Trophoblast cell (in vitro differentiated cells and primary cell): ENCODE measurements around the gene EFNA2.
A peak's percentile ranks its signal among the peaks of the same experiment; 100 is the strongest.

ENCODE experiments used
- DNase-seq, 2 donors: peaks; one replicate each; pipeline ENCODE4 v3.0.0-alpha.2; 2016
- H2AFZ ChIP-seq: 2 replicates; pipeline ENCODE4 v1.6.1; 2013; ENCODE audit warnings: low read length, moderate library complexity, mild to moderate bottlenecking; ENCODE audit not compliant: insufficient read depth, poor library complexity
- H2AK5ac ChIP-seq: 2 replicates; pipeline ENCODE4 v1.6.1; 2013; ENCODE audit warnings: mild to moderate bottlenecking, low read length
- H2BK120ac ChIP-seq: 2 replicates; pipeline ENCODE4 v1.6.1; 2013; ENCODE audit warnings: low read length, mild to moderate bottlenecking, moderate library complexity; ENCODE audit not compliant: insufficient read depth, poor library complexity
- H2BK12ac ChIP-seq: 2 replicates; pipeline ENCODE4 v1.6.1; 2013; ENCODE audit warnings: mild to moderate bottlenecking, low read length, moderate library complexity
- H2BK5ac ChIP-seq: 2 replicates; pipeline ENCODE4 v1.6.1; 2013; ENCODE audit warnings: low read length, low read depth, moderate library complexity, mild to moderate bottlenecking; ENCODE audit not compliant: poor library complexity
- H3K14ac ChIP-seq: 2 replicates; pipeline ENCODE4 v1.6.1; 2013; ENCODE audit warnings: mild to moderate bottlenecking, low read length
- H3K18ac ChIP-seq: 2 replicates; pipeline ENCODE4 v1.6.1; 2013; ENCODE audit warnings: mild to moderate bottlenecking, low read length
- H3K23ac ChIP-seq: 2 replicates; pipeline ENCODE4 v1.6.1; 2013; ENCODE audit warnings: low read length
- H3K27ac ChIP-seq: 2 replicates; pipeline ENCODE4 v1.5.1; 2013; ENCODE audit warnings: low read depth, mild to moderate bottlenecking, inconsistent platforms, low read length, moderate library complexity
- H3K27me3 ChIP-seq: 2 replicates; pipeline ENCODE4 v1.6.1; 2013; ENCODE audit warnings: inconsistent platforms, mild to moderate bottlenecking, low read length, moderate library complexity; ENCODE audit not compliant: insufficient read depth
- H3K36me3 ChIP-seq, 2 experiments: 1 replicate in 1 of 2; 2 replicates in 1 of 2; pipeline ENCODE4 v1.6.1; 2013; ENCODE audit warnings: low read length in 2 of 2, mild to moderate bottlenecking in 2 of 2, moderate library complexity in 1 of 2; ENCODE audit not compliant: insufficient read depth in 2 of 2, control insufficient read depth in 1 of 2
- H3K4ac ChIP-seq: 2 replicates; pipeline ENCODE4 v1.6.1; 2013; ENCODE audit warnings: low read depth, mild to moderate bottlenecking, low read length, moderate library complexity
- H3K4me1 ChIP-seq, 2 experiments: 1 replicate in 1 of 2; 2 replicates in 1 of 2; pipeline ENCODE4 v1.6.1; 2013; ENCODE audit warnings: low read length in 2 of 2, mild to moderate bottlenecking in 2 of 2, moderate library complexity in 1 of 2; ENCODE audit not compliant: insufficient read depth in 2 of 2, control insufficient read depth in 1 of 2
- H3K4me2 ChIP-seq: 2 replicates; pipeline ENCODE4 v1.6.1; 2013; ENCODE audit warnings: inconsistent platforms, mild to moderate bottlenecking, low read length, moderate library complexity
- H3K4me3 ChIP-seq: 2 replicates; pipeline ENCODE4 v1.5.1; 2013; ENCODE audit warnings: mild to moderate bottlenecking, low read depth, low read length, inconsistent platforms
- H3K79me1 ChIP-seq: one replicate; pipeline ENCODE4 v1.6.1; 2013; ENCODE audit warnings: low read length
- H3K79me2 ChIP-seq: 2 replicates; pipeline ENCODE4 v1.6.1; 2013; ENCODE audit warnings: low read length, mild to moderate bottlenecking; ENCODE audit not compliant: control insufficient read depth, insufficient read depth, poor library complexity
- H3K9ac ChIP-seq: 2 replicates; pipeline ENCODE4 v1.6.1; 2013; ENCODE audit warnings: mild to moderate bottlenecking, low read length
- H3K9me3 ChIP-seq: 2 replicates; pipeline ENCODE4 v1.6.1; 2013; ENCODE audit warnings: low read depth, mild to moderate bottlenecking, control low read depth, inconsistent platforms, low read length; ENCODE audit not compliant: insufficient read depth
- H4K12ac ChIP-seq: 2 replicates; pipeline ENCODE4 v1.6.1; 2013; ENCODE audit warnings: low read depth, mild to moderate bottlenecking, low read length, moderate library complexity
- H4K8ac ChIP-seq: 2 replicates; pipeline ENCODE4 v1.6.1; 2013; ENCODE audit warnings: low read depth, mild to moderate bottlenecking, low read length, moderate library complexity
- H4K91ac ChIP-seq: one replicate; pipeline ENCODE4 v1.6.1; 2013; ENCODE audit warnings: low read depth, mild to moderate bottlenecking, low read length, moderate library complexity
- WGBS: extraction: QIAGEN DNeasy Blood & Tissue Kit; methylation state at CpG from one replicate; pipeline ENCODE4 v1.1.7; 2013; ENCODE audit warnings: missing lambda C conversion rate; ENCODE audit not compliant: insufficient read length, insufficient coverage; ENCODE audit errors: extremely low coverage; 5-methylcytosine and 5-hydroxymethylcytosine counted together

EFNA2 gene

GRCh38 chr19:1248786-1249297 lies 36.8 kb upstream of the EFNA2 start:
- H3K27ac ChIP-seq: peak overlapping the region; percentile 98
- peak overlapping the region; percentile 56 for H2AFZ ChIP-seq
- peak overlapping the region; percentile 94 for H2BK120ac ChIP-seq
- H2BK12ac ChIP-seq: no peak overlapping the region
- H3K4me1 ChIP-seq: peaks cover 16 to 17% of the 10 kb centered on the region in 2 experiments
- peak overlapping the region; percentile 81 for H3K4me3 ChIP-seq
- peak overlapping the region; percentile 86 for H3K9ac ChIP-seq
- H2AK5ac ChIP-seq: peak overlapping the region; percentile 82
- peak overlapping the region; percentile 61 for H3K4me2 ChIP-seq
- H3K79me2 ChIP-seq: peaks cover 38% of the 10 kb centered on the region
- H3K79me1 ChIP-seq: peaks cover 43% of the 10 kb centered on the region
- H3K27me3 ChIP-seq: no peaks in the 10 kb centered on the region
- H3K4ac ChIP-seq: peak overlapping the region; percentile 80
- peak overlapping the region; percentile 94 for H4K91ac ChIP-seq
- DNase-seq: peak; percentile 65 to 85
- H2BK5ac ChIP-seq: peak overlapping the region; percentile 96
- H3K14ac ChIP-seq: peak overlapping the region; percentile 95
- H4K12ac ChIP-seq: peak overlapping the region; percentile 78
- no peak overlapping the region for H3K23ac ChIP-seq
- no CpG with 5 or more reads among the region's 74 CpGs for WGBS
- H3K18ac ChIP-seq: peak overlapping the region; percentile 95
- H4K8ac ChIP-seq: peak overlapping the region; percentile 92
- peaks cover 45 to 48% of the 10 kb centered on the region in 2 experiments for H3K36me3 ChIP-seq
- no peaks in the 10 kb centered on the region for H3K9me3 ChIP-seq

- Histone ChIP-seq H3K9ac (peak overlapping the region; percentile 98), H3K4me1 (peaks cover 16 to 21% of the 10 kb centered on the region in 2 experiments), H3K27me3 (no peaks in the 10 kb centered on the region), H2BK12ac (peak overlapping the region; percentile 65), H2BK120ac (peak overlapping the region; percentile 94), H4K91ac (peak overlapping the region; percentile 98), H3K14ac (peak overlapping the region; percentile 95), H2AK5ac (peak overlapping the region; percentile 61), H3K36me3 (peaks cover 50% of the 10 kb centered on the region in 2 experiments), H3K4ac (peak overlapping the region; percentile 92), H3K79me1 (peaks cover 45% of the 10 kb centered on the region), H3K9me3 (no peaks in the 10 kb centered on the region), H2BK5ac (peak overlapping the region; percentile 96), H4K8ac (peak overlapping the region; percentile 92), H3K4me2 (peak overlapping the region; percentile 62), H3K27ac (peak overlapping the region; percentile 98), H2AFZ (no peak overlapping the region), H3K4me3 (peak overlapping the region; percentile 96), H3K79me2 (peaks cover 41% of the 10 kb centered on the region), H3K18ac (peak overlapping the region; percentile 95), H4K12ac (peak overlapping the region; percentile 55), H3K23ac (no peak overlapping the region)
- no CpG with 5 or more reads among the region's 102 CpGs for WGBS
- DNase-seq: peak; percentile 89 to 93
Measured at GRCh38 chr19:1249298-1249989, 36.2 kb upstream of the EFNA2 start.

- H2BK120ac ChIP-seq: peak overlapping the region; percentile 78
- H2AFZ ChIP-seq: no peak overlapping the region
- H3K79me2 ChIP-seq: peaks cover 41% of the 10 kb centered on the region
- H3K27ac ChIP-seq: peak overlapping the region; percentile 92
- peak overlapping the region; percentile 94 for H2BK5ac ChIP-seq
- H3K14ac ChIP-seq: peak overlapping the region; percentile 92
- no peak overlapping the region for H3K23ac ChIP-seq
- peak overlapping the region; percentile 62 for H3K4me2 ChIP-seq
- no peak for DNase-seq
- peak overlapping the region; percentile 59 for H2AK5ac ChIP-seq
- peak overlapping the region; percentile 98 for H3K9ac ChIP-seq
- peak overlapping the region; percentile 92 for H3K4ac ChIP-seq
- H3K4me3 ChIP-seq: peak overlapping the region; percentile 96
- WGBS: no CpG with 5 or more reads among the region's 67 CpGs
- peak overlapping the region; percentile 98 for H4K91ac ChIP-seq
- peak overlapping the region; percentile 54 for H4K12ac ChIP-seq
- no peaks in the 10 kb centered on the region for H3K9me3 ChIP-seq
- peak overlapping the region; percentile 65 for H2BK12ac ChIP-seq
- H3K27me3 ChIP-seq: no peaks in the 10 kb centered on the region
- H3K79me1 ChIP-seq: peaks cover 45% of the 10 kb centered on the region
- H3K36me3 ChIP-seq: peaks cover 51 to 52% of the 10 kb centered on the region in 2 experiments
- peak overlapping the region; percentile 76 for H3K18ac ChIP-seq
- H3K4me1 ChIP-seq: peaks cover 16 to 18% of the 10 kb centered on the region in 2 experiments
- peak overlapping the region; percentile 73 for H4K8ac ChIP-seq
Measured at GRCh38 chr19:1249990-1250436, 35.7 kb upstream of the EFNA2 start.

GRCh38 chr19:1250437-1251260 lies 35.0 kb upstream of the EFNA2 start:
- H2BK12ac ChIP-seq: peak overlapping the region; percentile 37
- peak overlapping the region; percentile 94 for H3K14ac ChIP-seq

More at GRCh38 chr19:1250437-1251260, 35.0 kb upstream of the EFNA2 start:
- Histone ChIP-seq H2AK5ac (peak overlapping the region; percentile 50), H3K79me1 (peaks cover 45% of the 10 kb centered on the region), H3K9ac (peak overlapping the region; percentile 98), H3K79me2 (peaks cover 41% of the 10 kb centered on the region), H3K18ac (peak overlapping the region; percentile 92), H4K8ac (peak overlapping the region; percentile 73), H3K27me3 (no peaks in the 10 kb centered on the region), H3K27ac (peak overlapping the region; percentile 92), H3K4ac (peak overlapping the region; percentile 94), H3K4me2 (peak overlapping the region; percentile 76), H2AFZ (peak overlapping the region; percentile 21), H4K91ac (peak overlapping the region; percentile 98), H3K23ac (no peak overlapping the region), H2BK120ac (peak overlapping the region; percentile 56), H3K9me3 (no peaks in the 10 kb centered on the region), H3K4me3 (peak overlapping the region; percentile 96), H3K4me1 (peaks cover 16 to 18% of the 10 kb centered on the region in 2 experiments), H4K12ac (peak overlapping the region; percentile 79), H2BK5ac (peak overlapping the region; percentile 94), H3K36me3 (peaks cover 54 to 57% of the 10 kb centered on the region in 2 experiments)
- no CpG with 5 or more reads among the region's 90 CpGs for WGBS
- peak in 1 of 2 donors; percentile 32 for DNase-seq
